GM23338 (cell line): ENCODE results near the gene AQP5. TPM values are rescaled to one million over a fixed set of nuclear protein-coding genes. Genes with fewer than 3 reads are reported as not detected.

ENCODE experiments used
- ATAC-seq: fragments of 200-7000 bp; cut with Tn5 transposase; 3 replicates; pipeline ENCODE4 v1.9.1; 2020
- DNase-seq: peaks from one replicate; pipeline ENCODE4 v3.0.0-alpha.2; 2015; ENCODE audit warnings: low spot score
- H2AFZ ChIP-seq: fragments of 200-600 bp; sonication (generic); 2 replicates; pipeline ENCODE4 v1.8.0; 2016; ENCODE audit warnings: antibody characterized with exemption, mild to moderate bottlenecking, moderate library complexity
- H3F3A ChIP-seq: fragments of 200-600 bp; sonication (generic); replicated peaks from 2 replicates; pipeline ENCODE4 v1.8.0; 2017; ENCODE audit warnings: antibody characterized with exemption, mixed run types, low read depth
- H3K27ac ChIP-seq: fragments of 200-600 bp; sonication (generic); 2 replicates; pipeline ENCODE4 v1.6.1; 2016; ENCODE audit warnings: low read depth
- H3K27me3 ChIP-seq: fragments of 200-600 bp; sonication (generic); 2 replicates; pipeline ENCODE4 v1.8.0; 2016; ENCODE audit warnings: mild to moderate bottlenecking, mixed run types, moderate library complexity; ENCODE audit not compliant: insufficient read depth
- H3K36me3 ChIP-seq: fragments of 200-600 bp; sonication (generic); 2 replicates; pipeline ENCODE4 v1.8.0; 2016; ENCODE audit warnings: mild to moderate bottlenecking; ENCODE audit not compliant: insufficient read depth
- H3K4me1 ChIP-seq: fragments of 200-600 bp; sonication (generic); 2 replicates; pipeline ENCODE4 v1.8.0; 2016; ENCODE audit warnings: mild to moderate bottlenecking, moderate library complexity; ENCODE audit not compliant: insufficient read depth
- H3K4me2 ChIP-seq: fragments of 200-600 bp; sonication (generic); 2 replicates; pipeline ENCODE4 v1.7.1; 2017; ENCODE audit warnings: mixed run types
- H3K4me3 ChIP-seq: fragments of 200-600 bp; sonication (generic); 2 replicates; pipeline ENCODE4 v1.6.1; 2016; ENCODE audit warnings: mixed run types
- H3K79me2 ChIP-seq: fragments of 200-600 bp; sonication (generic); replicated peaks from 2 replicates; pipeline ENCODE4 v1.8.0; 2017; ENCODE audit warnings: mild to moderate bottlenecking; ENCODE audit not compliant: insufficient read depth
- H3K9me2 ChIP-seq: fragments of 200-600 bp; sonication (generic); 2 replicates; pipeline ENCODE4 v1.8.0; 2017; ENCODE audit not compliant: insufficient read depth
- H4K20me1 ChIP-seq: fragments of 200-600 bp; sonication (generic); replicated peaks from 2 replicates; pipeline ENCODE4 v1.8.0; 2017; ENCODE audit warnings: mild to moderate bottlenecking; ENCODE audit not compliant: insufficient read depth
- H3K27ac Mint-ChIP-seq: 2 replicates; pipeline ENCODE4 v1.8.0; 2020; ENCODE audit warnings: inconsistent platforms, mild to moderate bottlenecking, moderate library complexity, mixed read lengths
- H3K27me3 Mint-ChIP-seq: 3 replicates; pipeline ENCODE4 v1.8.0; 2022; ENCODE audit warnings: low read depth, mild to moderate bottlenecking, moderate library complexity, mixed read lengths, inconsistent platforms; ENCODE audit not compliant: insufficient read depth, poor library complexity
- H3K36me3 Mint-ChIP-seq: 3 replicates; pipeline ENCODE4 v1.8.0; 2021; ENCODE audit warnings: low read depth, mild to moderate bottlenecking, inconsistent platforms, moderate library complexity, mixed read lengths
- H3K4me1 Mint-ChIP-seq: 3 replicates; pipeline ENCODE4 v1.8.0; 2020; ENCODE audit warnings: mild to moderate bottlenecking, inconsistent platforms, mixed read lengths
- H3K4me3 Mint-ChIP-seq: 3 replicates; pipeline ENCODE4 v1.8.0; 2021; ENCODE audit warnings: moderate library complexity, mild to moderate bottlenecking, inconsistent platforms, mixed read lengths
- H3K9me3 Mint-ChIP-seq: 3 replicates; pipeline ENCODE4 v1.8.0; 2020; ENCODE audit warnings: moderate library complexity, mild to moderate bottlenecking, inconsistent platforms, mixed read lengths
- CREB1 ChIP-seq: fragments of 250-450 bp; sonication (Bioruptor Pico); IDR thresholded peaks from 2 replicates; pipeline ENCODE4 v1.5.0; 2020; ENCODE audit warnings: low read depth, mild to moderate bottlenecking, moderate library complexity
- CTCF ChIP-seq, 2 experiments: fragments of 200-600 bp in 1 of 2; sonication (generic) in 1 of 2; conservative IDR thresholded peaks; 2 replicates each; pipeline versions ENCODE4 v1.5.1 to v1.6.1; 2016 to 2017; ENCODE audit warnings: antibody characterized with exemption in 2 of 2, low read depth in 2 of 2, mild to moderate bottlenecking in 2 of 2, moderate library complexity in 1 of 2
- ETS1 ChIP-seq: IDR thresholded peaks from 2 replicates; pipeline ENCODE4 v1.6.1; 2016; ENCODE audit warnings: antibody characterized with exemption
- EZH2 ChIP-seq: fragments of 200-600 bp; sonication (generic); IDR thresholded peaks from one replicate; pipeline ENCODE4 v1.8.0; 2017; ENCODE audit warnings: antibody characterized with exemption, mild to moderate bottlenecking, low read depth; ENCODE audit not compliant: unreplicated experiment
- EZH2phosphoT487 ChIP-seq: fragments of 200-600 bp; sonication (generic); IDR thresholded peaks from one replicate; pipeline ENCODE4 v1.8.1; 2018; ENCODE audit warnings: antibody characterized with exemption; ENCODE audit not compliant: unreplicated experiment
- JUNB ChIP-seq: IDR thresholded peaks from one replicate; pipeline ENCODE4 v1.6.1; 2016; ENCODE audit warnings: antibody characterized with exemption; ENCODE audit not compliant: unreplicated experiment
- NANOG ChIP-seq: IDR thresholded peaks from 2 replicates; pipeline ENCODE4 v1.6.1; 2016; ENCODE audit warnings: antibody characterized with exemption, borderline replicate concordance
- POLR2AphosphoS5 ChIP-seq: IDR thresholded peaks from 2 replicates; pipeline ENCODE4 v1.6.1; 2016; ENCODE audit warnings: antibody characterized with exemption, low read depth
- REST ChIP-seq: IDR thresholded peaks from one replicate; pipeline ENCODE4 v1.6.1; 2018; ENCODE audit warnings: antibody characterized with exemption; ENCODE audit not compliant: unreplicated experiment
- STAT1 ChIP-seq: IDR thresholded peaks from one replicate; pipeline ENCODE4 v1.6.1; 2016; ENCODE audit warnings: antibody characterized with exemption; ENCODE audit not compliant: unreplicated experiment
- ZNF114 ChIP-seq: fragments of 250-450 bp; sonication (Bioruptor Pico); IDR thresholded peaks from 2 replicates; pipeline ENCODE4 v1.5.0; 2020; ENCODE audit warnings: mild to moderate bottlenecking, moderate library complexity
- ZNF331 ChIP-seq: fragments of 250-450 bp; sonication (Bioruptor Pico); IDR thresholded peaks from 2 replicates; pipeline ENCODE4 v1.5.0; 2020; ENCODE audit warnings: low read depth, mild to moderate bottlenecking, moderate library complexity
- polyA plus RNA-seq: library from polyadenylated mRNA; unstranded; fragments of >200 nt; fragmentation: Nextera tagmentation; extraction: Ambion mirVana; gene quantifications from 2 replicates; pipeline ENCODE4 v1.2.1, GENCODE V29; 2016
- total RNA-seq: library from RNA; depleted of rRNA; stranded (reverse); fragments of >200 nt; shearing (Covaris generic); gene quantifications from 2 replicates; pipeline ENCODE4 v1.2.3, GENCODE V29; 2014
- TF ChIP-seq, protein P1 (sequence below): fragments of 250-450 bp; sonication (Bioruptor Pico); IDR thresholded peaks from 2 replicates; pipeline ENCODE4 v1.5.0; 2020; ENCODE audit warnings: mild to moderate bottlenecking, moderate library complexity

AQP5 gene
- total and polyA plus RNA-seq, 2 experiments from 2014 or later = 1.3 to 2.2 TPM

GRCh38 chr12:49932023-49932422 lies 29.6 kb upstream of the AQP5 start:
- no peaks in the 10 kb centered on the region for H3K36me3 Mint-ChIP-seq
- H3K9me3 Mint-ChIP-seq = no peaks in the 10 kb centered on the region
- Histone ChIP-seq H3K27ac (no peak overlapping the region), H3K9me2 (0 out of 2 replicates have a peak, but pooled peaks cover 3% of the 10 kb centered on the region), H2AFZ (no peak overlapping the region), H4K20me1 (no peaks in the 10 kb centered on the region), H3K36me3 (no peaks in the 10 kb centered on the region), H3K4me2 (no peak overlapping the region), H3F3A (no peaks in the 10 kb centered on the region), H3K4me3 (no peak overlapping the region), H3K27me3 (no peaks in the 10 kb centered on the region), H3K79me2 (no peaks in the 10 kb centered on the region), H3K4me1 (0 out of 2 replicates have a peak, but pooled peaks cover 3% of the 10 kb centered on the region)
- no peak overlapping the region for H3K4me3 Mint-ChIP-seq
- peaks cover 4% of the 10 kb centered on the region; the same call in 2 of the 3 replicates for H3K4me1 Mint-ChIP-seq
- ATAC-seq (no peak), DNase-seq (no peak)
- H3K27me3 Mint-ChIP-seq = no peaks in the 10 kb centered on the region
- no peak overlapping the region for H3K27ac Mint-ChIP-seq
- TF ChIP-seq EZH2phosphoT487 (no peak), NANOG (no peak), EZH2 (no peak), ZNF331 (no peak), CREB1 (no peak), CTCF (conservative IDR thresholded peaks at IDR 0.05; ENCODE audit: low read depth in 2 of 2) (no peak), ZNF114 (CRISPR knock-in tag) (no peak), STAT1 (no peak), ETS1 (no peak), REST (no peak), POLR2AphosphoS5 (no peak), JUNB (no peak)
- TF ChIP-seq, protein P1, sequence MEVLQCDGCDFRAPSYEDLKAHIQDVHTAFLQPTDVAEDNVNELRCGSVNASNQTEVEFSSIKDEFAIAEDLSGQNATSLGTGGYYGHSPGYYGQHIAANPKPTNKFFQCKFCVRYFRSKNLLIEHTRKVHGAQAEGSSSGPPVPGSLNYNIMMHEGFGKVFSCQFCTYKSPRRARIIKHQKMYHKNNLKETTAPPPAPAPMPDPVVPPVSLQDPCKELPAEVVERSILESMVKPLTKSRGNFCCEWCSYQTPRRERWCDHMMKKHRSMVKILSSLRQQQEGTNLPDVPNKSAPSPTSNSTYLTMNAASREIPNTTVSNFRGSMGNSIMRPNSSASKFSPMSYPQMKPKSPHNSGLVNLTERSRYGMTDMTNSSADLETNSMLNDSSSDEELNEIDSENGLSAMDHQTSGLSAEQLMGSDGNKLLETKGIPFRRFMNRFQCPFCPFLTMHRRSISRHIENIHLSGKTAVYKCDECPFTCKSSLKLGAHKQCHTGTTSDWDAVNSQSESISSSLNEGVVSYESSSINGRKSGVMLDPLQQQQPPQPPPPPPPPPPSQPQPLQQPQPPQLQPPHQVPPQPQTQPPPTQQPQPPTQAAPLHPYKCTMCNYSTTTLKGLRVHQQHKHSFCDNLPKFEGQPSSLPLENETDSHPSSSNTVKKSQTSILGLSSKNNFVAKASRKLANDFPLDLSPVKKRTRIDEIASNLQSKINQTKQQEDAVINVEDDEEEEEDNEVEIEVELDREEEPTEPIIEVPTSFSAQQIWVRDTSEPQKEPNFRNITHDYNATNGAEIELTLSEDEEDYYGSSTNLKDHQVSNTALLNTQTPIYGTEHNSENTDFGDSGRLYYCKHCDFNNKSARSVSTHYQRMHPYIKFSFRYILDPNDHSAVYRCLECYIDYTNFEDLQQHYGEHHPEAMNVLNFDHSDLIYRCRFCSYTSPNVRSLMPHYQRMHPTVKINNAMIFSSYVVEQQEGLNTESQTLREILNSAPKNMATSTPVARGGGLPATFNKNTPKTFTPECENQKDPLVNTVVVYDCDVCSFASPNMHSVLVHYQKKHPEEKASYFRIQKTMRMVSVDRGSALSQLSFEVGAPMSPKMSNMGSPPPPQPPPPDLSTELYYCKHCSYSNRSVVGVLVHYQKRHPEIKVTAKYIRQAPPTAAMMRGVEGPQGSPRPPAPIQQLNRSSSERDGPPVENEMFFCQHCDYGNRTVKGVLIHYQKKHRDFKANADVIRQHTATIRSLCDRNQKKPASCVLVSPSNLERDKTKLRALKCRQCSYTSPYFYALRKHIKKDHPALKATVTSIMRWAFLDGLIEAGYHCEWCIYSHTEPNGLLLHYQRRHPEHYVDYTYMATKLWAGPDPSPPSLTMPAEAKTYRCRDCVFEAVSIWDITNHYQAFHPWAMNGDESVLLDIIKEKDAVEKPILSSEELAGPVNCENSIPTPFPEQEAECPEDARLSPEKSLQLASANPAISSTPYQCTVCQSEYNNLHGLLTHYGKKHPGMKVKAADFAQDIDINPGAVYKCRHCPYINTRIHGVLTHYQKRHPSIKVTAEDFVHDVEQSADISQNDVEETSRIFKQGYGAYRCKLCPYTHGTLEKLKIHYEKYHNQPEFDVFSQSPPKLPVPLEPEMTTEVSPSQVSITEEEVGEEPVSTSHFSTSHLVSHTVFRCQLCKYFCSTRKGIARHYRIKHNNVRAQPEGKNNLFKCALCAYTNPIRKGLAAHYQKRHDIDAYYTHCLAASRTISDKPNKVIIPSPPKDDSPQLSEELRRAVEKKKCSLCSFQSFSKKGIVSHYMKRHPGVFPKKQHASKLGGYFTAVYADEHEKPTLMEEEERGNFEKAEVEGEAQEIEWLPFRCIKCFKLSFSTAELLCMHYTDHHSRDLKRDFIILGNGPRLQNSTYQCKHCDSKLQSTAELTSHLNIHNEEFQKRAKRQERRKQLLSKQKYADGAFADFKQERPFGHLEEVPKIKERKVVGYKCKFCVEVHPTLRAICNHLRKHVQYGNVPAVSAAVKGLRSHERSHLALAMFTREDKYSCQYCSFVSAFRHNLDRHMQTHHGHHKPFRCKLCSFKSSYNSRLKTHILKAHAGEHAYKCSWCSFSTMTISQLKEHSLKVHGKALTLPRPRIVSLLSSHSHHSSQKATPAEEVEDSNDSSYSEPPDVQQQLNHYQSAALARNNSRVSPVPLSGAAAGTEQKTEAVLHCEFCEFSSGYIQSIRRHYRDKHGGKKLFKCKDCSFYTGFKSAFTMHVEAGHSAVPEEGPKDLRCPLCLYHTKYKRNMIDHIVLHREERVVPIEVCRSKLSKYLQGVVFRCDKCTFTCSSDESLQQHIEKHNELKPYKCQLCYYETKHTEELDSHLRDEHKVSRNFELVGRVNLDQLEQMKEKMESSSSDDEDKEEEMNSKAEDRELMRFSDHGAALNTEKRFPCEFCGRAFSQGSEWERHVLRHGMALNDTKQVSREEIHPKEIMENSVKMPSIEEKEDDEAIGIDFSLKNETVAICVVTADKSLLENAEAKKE = no peak
